Epithelial cell of esophagus (primary cell): ENCODE measurements around the gene FAM228B.
"Not testable (repeated sequence)": the region's sequence is repeated elsewhere in the genome, so short reads cannot be mapped to it uniquely, and the experiment has no call there.

ENCODE experiments used
- DNase-seq: peaks from one replicate; pipeline ENCODE4 v3.0.0; 2010; ENCODE audit warnings: low read depth
- H3K4me3 ChIP-seq: 2 replicates; pipeline ENCODE4 v1.5.1; 2011; ENCODE audit warnings: mild to moderate bottlenecking, low read length, control low read depth
- TF ChIP-seq, protein P1 (sequence below): IDR thresholded peaks from 2 replicates; pipeline ENCODE4 v1.5.1; 2011; ENCODE audit warnings: low read depth, mild to moderate bottlenecking, low read length, control low read depth, inconsistent platforms; ENCODE audit not compliant: insufficient read depth; ENCODE audit errors: missing control alignments

FAM228B gene

GRCh38 chr2:24086241-24086640, 37.0 kb upstream of the FAM228B start:
- no peak overlapping the region for H3K4me3 ChIP-seq
- no peak for DNase-seq
- TF ChIP-seq, protein P1, sequence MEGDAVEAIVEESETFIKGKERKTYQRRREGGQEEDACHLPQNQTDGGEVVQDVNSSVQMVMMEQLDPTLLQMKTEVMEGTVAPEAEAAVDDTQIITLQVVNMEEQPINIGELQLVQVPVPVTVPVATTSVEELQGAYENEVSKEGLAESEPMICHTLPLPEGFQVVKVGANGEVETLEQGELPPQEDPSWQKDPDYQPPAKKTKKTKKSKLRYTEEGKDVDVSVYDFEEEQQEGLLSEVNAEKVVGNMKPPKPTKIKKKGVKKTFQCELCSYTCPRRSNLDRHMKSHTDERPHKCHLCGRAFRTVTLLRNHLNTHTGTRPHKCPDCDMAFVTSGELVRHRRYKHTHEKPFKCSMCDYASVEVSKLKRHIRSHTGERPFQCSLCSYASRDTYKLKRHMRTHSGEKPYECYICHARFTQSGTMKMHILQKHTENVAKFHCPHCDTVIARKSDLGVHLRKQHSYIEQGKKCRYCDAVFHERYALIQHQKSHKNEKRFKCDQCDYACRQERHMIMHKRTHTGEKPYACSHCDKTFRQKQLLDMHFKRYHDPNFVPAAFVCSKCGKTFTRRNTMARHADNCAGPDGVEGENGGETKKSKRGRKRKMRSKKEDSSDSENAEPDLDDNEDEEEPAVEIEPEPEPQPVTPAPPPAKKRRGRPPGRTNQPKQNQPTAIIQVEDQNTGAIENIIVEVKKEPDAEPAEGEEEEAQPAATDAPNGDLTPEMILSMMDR = no peak

DNA sequence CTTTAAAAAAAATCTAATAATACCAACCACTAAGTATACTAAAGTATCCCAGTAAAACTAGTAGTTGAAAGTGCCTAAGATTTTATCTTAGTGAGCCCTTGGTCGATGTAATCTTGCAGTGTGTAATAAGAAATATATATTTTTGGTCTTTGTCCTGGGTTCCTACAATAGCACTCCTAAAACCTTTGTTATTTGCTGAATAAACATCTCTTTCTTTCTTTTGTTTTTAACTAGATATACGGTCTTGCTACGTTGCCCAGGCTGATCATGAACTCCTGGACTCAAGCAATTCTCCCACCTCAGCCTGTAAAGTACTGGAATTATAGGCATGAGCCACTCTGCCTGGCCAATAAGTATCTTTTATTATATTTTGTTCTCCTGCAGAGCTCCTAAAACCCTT, 36.2 kb upstream of the FAM228B start:
- DNase-seq = no peak
- TF ChIP-seq, protein P1 = no peak

GRCh38 chr2:24088821-24089359, 34.4 kb upstream of the FAM228B start:
- TF ChIP-seq, protein P1 = no peak
- no peak for DNase-seq

More for the DNA sequence above, 36.2 kb upstream of the FAM228B start:
- no peak overlapping the region for H3K4me3 ChIP-seq

DNA sequence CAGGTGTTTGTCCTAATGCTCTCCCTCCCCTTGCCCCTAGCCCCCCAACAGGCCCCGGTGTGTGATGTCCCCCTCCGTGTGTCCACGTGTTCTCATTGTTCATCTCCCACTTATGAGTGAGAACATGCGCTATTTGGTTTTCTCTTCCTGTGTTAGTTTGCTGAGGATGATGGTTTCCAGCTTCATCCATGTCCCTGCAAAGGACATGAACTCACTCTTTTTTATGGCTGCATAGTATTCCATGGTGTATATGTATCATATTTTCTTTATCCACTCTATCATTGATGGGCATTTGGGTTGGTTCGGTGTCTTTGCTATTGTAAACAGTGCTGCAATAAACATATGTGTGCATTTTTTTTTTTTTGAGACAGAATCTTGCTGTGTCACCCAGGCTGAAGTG, 30.0 kb upstream of the FAM228B start:
- DNase-seq, H3K4me3 ChIP-seq: not testable (repeated sequence)

More at GRCh38 chr2:24088821-24089359, 34.4 kb upstream of the FAM228B start:
- H3K4me3 ChIP-seq = no peak overlapping the region

- H3K4me3 ChIP-seq, DNase-seq: not testable (repeated sequence)
Observed at GRCh38 chr2:24095171-24095677, 28.0 kb upstream of the FAM228B start.

GRCh38 chr2:24100732-24101131, 22.5 kb upstream of the FAM228B start:
- H3K4me3 ChIP-seq, DNase-seq: not testable (repeated sequence)

DNA sequence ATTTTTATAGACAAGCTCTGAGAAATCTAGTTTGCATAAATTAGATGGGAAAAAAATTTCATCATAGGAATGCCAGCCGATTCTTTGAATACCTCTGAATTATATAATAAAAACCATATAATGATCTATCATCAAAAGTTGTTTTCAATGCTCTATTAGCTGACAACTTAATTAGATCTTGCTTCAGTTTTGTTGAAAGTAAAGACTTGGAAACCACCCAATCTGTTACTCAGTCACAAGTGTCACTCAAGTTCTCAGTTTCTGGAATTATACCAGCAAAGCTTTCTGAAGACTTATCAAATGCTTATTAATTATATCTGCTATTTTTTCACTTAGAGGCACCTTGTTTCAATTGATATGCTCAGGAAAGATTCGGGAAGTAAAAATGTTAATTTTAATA, 21.3 kb upstream of the FAM228B start:
- H3K4me3 ChIP-seq = no peak overlapping the region
- no peak for DNase-seq
- TF ChIP-seq, protein P1 = no peak

DNA sequence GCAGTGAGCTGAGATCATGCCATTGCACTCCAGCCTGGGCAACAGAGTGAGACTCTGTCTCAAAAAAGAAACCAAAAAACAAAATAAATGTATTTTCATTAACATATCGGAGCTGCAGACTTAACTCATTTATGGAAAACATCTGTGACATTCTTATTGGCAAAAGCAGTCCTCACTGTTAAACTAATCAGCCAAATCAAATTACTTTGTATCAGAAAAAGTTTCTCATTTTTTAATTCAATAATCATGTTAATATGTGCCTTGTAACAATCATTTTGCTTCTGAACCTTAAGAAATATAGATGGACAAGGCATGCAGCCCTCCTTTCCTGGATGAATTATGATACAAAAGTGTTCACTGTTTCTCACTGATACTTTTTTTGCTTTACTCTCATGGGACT, 20.6 kb upstream of the FAM228B start:
- DNase-seq = no peak
- H3K4me3 ChIP-seq = no peak overlapping the region
- TF ChIP-seq, protein P1 = no peak
